K562 (cell line): ENCODE results near the gene MDN1. TPM values are rescaled to one million over a fixed set of nuclear protein-coding genes. Genes with fewer than 3 reads are reported as not detected.

Experiments used
- ARID3B ChIP-seq: fragments of 250-450 bp; sonication (Bioruptor Pico); IDR thresholded peaks from 2 replicates; pipeline ENCODE4 v1.4.0; 2020; ENCODE audit warnings: borderline replicate concordance
- BRD4 ChIP-seq: fragments of 200-600 bp; sonication (generic); IDR thresholded peaks from 2 replicates; pipeline ENCODE4 v1.6.1; 2017; ENCODE audit warnings: inconsistent platforms
- CHD4 ChIP-seq: fragments of 200-600 bp; sonication (generic); IDR thresholded peaks from 3 replicates; pipeline ENCODE4 v1.6.1; 2012; ENCODE audit warnings: low read depth, mild to moderate bottlenecking, mixed read lengths, low read length, inconsistent platforms; ENCODE audit not compliant: insufficient read depth, insufficient replicate concordance, poor library complexity, severe bottlenecking
- EP300 ChIP-seq: IDR thresholded peaks from 2 replicates; pipeline ENCODE4 v1.6.1; 2012; ENCODE audit warnings: low read length, improper control_type of control experiment
- HNRNPLL ChIP-seq: fragments of 200-400 bp; formaldehyde crosslinking; IDR thresholded peaks from 2 replicates; pipeline ENCODE4 v1.6.1; 2017; ENCODE audit warnings: low read length, low read depth, mild to moderate bottlenecking; ENCODE audit not compliant: poor library complexity, severe bottlenecking
- KAT2B ChIP-seq: IDR thresholded peaks from one replicate; pipeline ENCODE4 v1.6.1; 2012; ENCODE audit warnings: low read depth, mild to moderate bottlenecking, control low read depth, inconsistent platforms, low read length, moderate library complexity
- KLF10 ChIP-seq: fragments of 250-450 bp; sonication (Bioruptor Pico); IDR thresholded peaks from 2 replicates; pipeline ENCODE4 v1.6.1; 2021; ENCODE audit warnings: matching md5 sums
- L3MBTL2 ChIP-seq: fragments of 450-650 bp; IDR thresholded peaks from 2 replicates; pipeline ENCODE4 v1.6.1; 2016; ENCODE audit warnings: mild to moderate bottlenecking, moderate library complexity
- MEF2D ChIP-seq: conservative IDR thresholded peaks from 2 replicates; pipeline ENCODE4 v1.6.1; 2016; ENCODE audit warnings: low read depth, missing genetic modification characterization, missing compliant biosample characterization
- MIER1 ChIP-seq: fragments of 450-650 bp; IDR thresholded peaks from 2 replicates; pipeline ENCODE4 v1.6.1; 2016; ENCODE audit warnings: antibody characterized with exemption, mild to moderate bottlenecking, low read depth
- MTA3 ChIP-seq: fragments of 450-650 bp; formaldehyde crosslinking; IDR thresholded peaks from 2 replicates; pipeline ENCODE4 v1.6.1; 2017; ENCODE audit warnings: mild to moderate bottlenecking, borderline replicate concordance
- PRPF4 ChIP-seq: fragments of 200-400 bp; formaldehyde crosslinking; IDR thresholded peaks from one replicate; pipeline ENCODE4 v1.6.1; 2017; ENCODE audit warnings: low read length, low read depth, mild to moderate bottlenecking; ENCODE audit not compliant: insufficient read depth, poor library complexity, severe bottlenecking
- RBM22 ChIP-seq: fragments of 200-400 bp; formaldehyde crosslinking; IDR thresholded peaks from 2 replicates; pipeline ENCODE4 v1.6.1; 2018; ENCODE audit warnings: low read length, low read depth; ENCODE audit not compliant: poor library complexity, severe bottlenecking
- RBM25 ChIP-seq: fragments of 200-400 bp; formaldehyde crosslinking; IDR thresholded peaks from 2 replicates; pipeline ENCODE4 v1.6.1; 2018; ENCODE audit warnings: low read length, low read depth, moderate library complexity; ENCODE audit not compliant: severe bottlenecking
- SNIP1 ChIP-seq: fragments of 450-650 bp; IDR thresholded peaks from 2 replicates; pipeline ENCODE4 v1.7.1; 2017; ENCODE audit warnings: low read depth, mild to moderate bottlenecking
- SPI1 ChIP-seq: IDR thresholded peaks from 2 replicates; pipeline ENCODE4 v1.6.1; 2011; ENCODE audit warnings: low read depth, low read length, control low read depth, borderline replicate concordance
- ZC3H8 ChIP-seq: fragments of 450-650 bp; IDR thresholded peaks from 2 replicates; pipeline ENCODE4 v1.6.1; 2017
- ZNF165 ChIP-seq: fragments of 250-450 bp; sonication (Bioruptor Pico); IDR thresholded peaks from 2 replicates; pipeline ENCODE4 v1.4.0; 2020; ENCODE audit warnings: borderline replicate concordance
- ZNF282 ChIP-seq: sonication (generic); formaldehyde crosslinking; IDR thresholded peaks from 2 replicates; pipeline ENCODE4 v1.8.1; 2023; ENCODE audit warnings: missing genetic modification reagents
- ZNF431 ChIP-seq: sonication (generic); formaldehyde crosslinking; IDR thresholded peaks from 2 replicates; pipeline ENCODE4 v1.8.0; 2022; ENCODE audit warnings: mild to moderate bottlenecking, missing genetic modification reagents
- ZNF436 ChIP-seq: fragments of 250-450, 450-650 bp; sonication (Bioruptor Pico); formaldehyde crosslinking; IDR thresholded peaks from 2 replicates; pipeline ENCODE4 v1.7.0; 2020; ENCODE audit warnings: mild to moderate bottlenecking
- polyA plus RNA-seq, 8 experiments: library from polyadenylated mRNA; depleted of rRNA in 4 of 8; stranded (reverse) in 5 of 8; unstranded in 3 of 8; fragments of >200 nt; fragmentation: Nextera tagmentation in 2 of 8; fragmentation: Illumina TruSeq in 1 of 8; extraction: Ambion mirVana in 2 of 8; extraction: Trizol in 1 of 8; gene quantifications; 2 replicates each; pipeline versions ENCODE4 v1.2.1 to v1.2.3, GENCODE V29; 2011 to 2014; ENCODE audit warnings: inconsistent platforms in 1 of 8, missing spikeins in 1 of 8
- total RNA-seq, 7 experiments: library from RNA; depleted of rRNA in 6 of 7; stranded (reverse); fragments of >200 nt in 6 of 7; fragmentation: Illumina TruSeq in 2 of 7; extraction: Trizol in 2 of 7; gene quantifications; 2 replicates each; pipeline versions ENCODE4 v1.2.1 to v1.2.3, GENCODE V29; 2011 to 2021; ENCODE audit warnings: low replicate concordance in 1 of 7
- TF ChIP-seq, protein P1 (sequence below), 2 experiments: fragments of 450-650 bp; IDR thresholded peaks; 2 replicates each; pipeline ENCODE4 v1.6.1; 2018; ENCODE audit warnings: mild to moderate bottlenecking in 2 of 2, low read depth in 1 of 2; ENCODE audit not compliant: partially characterized antibody in 2 of 2
- TF ChIP-seq, protein P2 (sequence below): sonication (generic); formaldehyde crosslinking; IDR thresholded peaks from 2 replicates; pipeline ENCODE4 v1.8.0; 2022; ENCODE audit warnings: mild to moderate bottlenecking, missing genetic modification reagents

Gene MDN1
- total and polyA plus RNA-seq, 9 of the 15 experiments (the other 6 are each of a cell fraction or from before 2014, with no cell fraction given) = 25.6 to 93.6 (median 43.0) TPM

DNA sequence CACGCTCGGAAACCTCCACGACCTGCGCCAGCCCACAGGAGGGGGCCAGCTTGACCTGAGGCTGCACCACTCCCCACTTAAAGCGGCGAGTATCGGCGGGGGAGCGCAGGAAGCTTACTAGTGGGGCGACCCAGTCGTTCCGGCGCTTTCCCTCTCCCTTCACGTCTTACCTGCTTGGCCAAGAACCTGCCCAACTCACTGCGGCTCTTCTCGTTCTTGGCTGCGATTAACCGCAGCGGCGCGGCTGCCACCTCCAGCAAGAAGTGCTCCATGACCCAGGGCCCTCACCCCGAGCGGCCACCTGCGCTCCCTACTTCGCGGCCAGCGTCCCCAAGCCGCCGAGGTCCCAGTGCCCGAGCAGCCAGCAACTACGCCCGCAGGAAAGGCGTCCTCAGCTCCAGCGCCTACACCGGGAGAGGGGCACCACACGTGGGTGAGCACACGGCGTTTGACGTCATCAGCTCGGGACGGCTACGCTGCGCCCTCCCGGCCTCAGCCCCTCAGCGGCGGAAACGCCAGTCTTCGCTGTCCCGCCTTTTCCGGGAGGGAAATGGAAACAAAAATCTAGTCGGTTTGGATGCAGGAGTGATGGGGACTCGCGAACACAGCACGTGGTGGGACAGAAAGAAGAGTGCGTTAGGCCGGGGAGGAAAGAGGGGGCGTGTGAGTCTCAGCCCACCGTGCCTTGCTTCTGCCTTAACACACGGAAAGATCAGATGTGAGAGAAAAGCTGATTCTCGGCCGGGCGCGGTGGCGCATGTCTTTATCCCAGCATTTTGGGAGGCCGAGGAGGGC, at the start of gene MDN1 (continued):
- TF ChIP-seq, protein P1, sequence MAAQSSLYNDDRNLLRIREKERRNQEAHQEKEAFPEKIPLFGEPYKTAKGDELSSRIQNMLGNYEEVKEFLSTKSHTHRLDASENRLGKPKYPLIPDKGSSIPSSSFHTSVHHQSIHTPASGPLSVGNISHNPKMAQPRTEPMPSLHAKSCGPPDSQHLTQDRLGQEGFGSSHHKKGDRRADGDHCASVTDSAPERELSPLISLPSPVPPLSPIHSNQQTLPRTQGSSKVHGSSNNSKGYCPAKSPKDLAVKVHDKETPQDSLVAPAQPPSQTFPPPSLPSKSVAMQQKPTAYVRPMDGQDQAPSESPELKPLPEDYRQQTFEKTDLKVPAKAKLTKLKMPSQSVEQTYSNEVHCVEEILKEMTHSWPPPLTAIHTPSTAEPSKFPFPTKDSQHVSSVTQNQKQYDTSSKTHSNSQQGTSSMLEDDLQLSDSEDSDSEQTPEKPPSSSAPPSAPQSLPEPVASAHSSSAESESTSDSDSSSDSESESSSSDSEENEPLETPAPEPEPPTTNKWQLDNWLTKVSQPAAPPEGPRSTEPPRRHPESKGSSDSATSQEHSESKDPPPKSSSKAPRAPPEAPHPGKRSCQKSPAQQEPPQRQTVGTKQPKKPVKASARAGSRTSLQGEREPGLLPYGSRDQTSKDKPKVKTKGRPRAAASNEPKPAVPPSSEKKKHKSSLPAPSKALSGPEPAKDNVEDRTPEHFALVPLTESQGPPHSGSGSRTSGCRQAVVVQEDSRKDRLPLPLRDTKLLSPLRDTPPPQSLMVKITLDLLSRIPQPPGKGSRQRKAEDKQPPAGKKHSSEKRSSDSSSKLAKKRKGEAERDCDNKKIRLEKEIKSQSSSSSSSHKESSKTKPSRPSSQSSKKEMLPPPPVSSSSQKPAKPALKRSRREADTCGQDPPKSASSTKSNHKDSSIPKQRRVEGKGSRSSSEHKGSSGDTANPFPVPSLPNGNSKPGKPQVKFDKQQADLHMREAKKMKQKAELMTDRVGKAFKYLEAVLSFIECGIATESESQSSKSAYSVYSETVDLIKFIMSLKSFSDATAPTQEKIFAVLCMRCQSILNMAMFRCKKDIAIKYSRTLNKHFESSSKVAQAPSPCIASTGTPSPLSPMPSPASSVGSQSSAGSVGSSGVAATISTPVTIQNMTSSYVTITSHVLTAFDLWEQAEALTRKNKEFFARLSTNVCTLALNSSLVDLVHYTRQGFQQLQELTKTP (IDR thresholded peaks at IDR 0.05; ENCODE audit: low read depth in 1 of 2, partially characterized antibody in 2 of 2) = peak in 1 of 2 experiments; percentile 23
- TF ChIP-seq KAT2B (no peak), ZNF436 (no peak), ZC3H8 (0 out of 2 replicates have a peak, but pooled peaks have one; percentile 63), KLF10 (CRISPR knock-in tag) (no peak), MTA3 (peak; percentile 63), HNRNPLL (peak; percentile 68), ZNF431 (CRISPR knock-in tag) (peak; percentile 78), ARID3B (CRISPR knock-in tag) (no peak), SNIP1 (no peak), PRPF4 (no peak), L3MBTL2 (peak; percentile 94), SPI1 (0 out of 2 replicates have a peak, but pooled peaks have one; percentile 36), MEF2D (tag) (no peak), ZNF165 (CRISPR knock-in tag) (no peak), EP300 (no peak), RBM22 (no peak), ZNF282 (CRISPR knock-in tag) (no peak), BRD4 (no peak; the same call in 1 of the 2 replicates), MIER1 (no peak), CHD4 (no peak), RBM25 (no peak)
- TF ChIP-seq, protein P2, sequence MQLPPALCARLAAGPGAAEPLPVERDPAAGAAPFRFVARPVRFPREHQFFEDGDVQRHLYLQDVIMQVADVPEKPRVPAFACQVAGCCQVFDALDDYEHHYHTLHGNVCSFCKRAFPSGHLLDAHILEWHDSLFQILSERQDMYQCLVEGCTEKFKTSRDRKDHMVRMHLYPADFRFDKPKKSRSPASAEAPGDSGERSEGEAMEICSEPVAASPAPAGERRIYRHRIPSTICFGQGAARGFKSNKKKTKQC (CRISPR knock-in tag) = peak; percentile 78
